HepG2 (cell line): ENCODE measurements around the gene DRAM1. TPM values are rescaled to one million over a fixed set of nuclear protein-coding genes. Genes with fewer than 3 reads are reported as not detected.

Experiments used
- TARDBP ChIP-seq: sonication (generic); formaldehyde crosslinking; IDR thresholded peaks from 2 replicates; pipeline ENCODE4 v1.8.0; 2022; ENCODE audit warnings: mild to moderate bottlenecking, missing genetic modification reagents
- ZNF296 ChIP-seq: sonication (generic); formaldehyde crosslinking; conservative IDR thresholded peaks from 2 replicates; pipeline ENCODE4 v1.5.0; 2020; ENCODE audit warnings: mild to moderate bottlenecking, missing genetic modification reagents
- ZNF460 ChIP-seq: sonication (generic); formaldehyde crosslinking; IDR thresholded peaks from 2 replicates; pipeline ENCODE4 v1.5.1; 2020; ENCODE audit warnings: missing genetic modification reagents, mild to moderate bottlenecking, borderline replicate concordance
- ZNF484 ChIP-seq: sonication (generic); formaldehyde crosslinking; IDR thresholded peaks from 2 replicates; pipeline ENCODE4 v1.5.1; 2020; ENCODE audit warnings: mild to moderate bottlenecking, low read depth, missing genetic modification reagents, borderline replicate concordance
- ZNF850 ChIP-seq: sonication (generic); formaldehyde crosslinking; conservative IDR thresholded peaks from 2 replicates; pipeline ENCODE4 v1.9.0; 2021; ENCODE audit warnings: mild to moderate bottlenecking, missing genetic modification reagents
- polyA plus RNA-seq, 8 experiments: library from polyadenylated mRNA; depleted of rRNA in 3 of 8; stranded (reverse) in 7 of 8; unstranded in 1 of 8; fragments of >200 nt; fragmentation: Illumina TruSeq in 4 of 8; extraction: Trizol in 4 of 8; gene quantifications; 2 replicates each; pipeline versions ENCODE4 v1.2.1 to v1.2.3, GENCODE V29; 2011 to 2016; ENCODE audit warnings: low read depth in 4 of 8, missing spikeins in 1 of 8, mixed read lengths in 1 of 8; ENCODE audit not compliant: insufficient read depth in 1 of 8
- total RNA-seq, 5 experiments: library from RNA; depleted of rRNA; stranded (reverse); fragments of >200 nt; fragmentation: Illumina TruSeq; extraction: Trizol; gene quantifications; 2 replicates each; pipeline ENCODE4 v1.2.3, GENCODE V29; 2016; ENCODE audit warnings: low read depth in 1 of 5
- TF ChIP-seq, protein P1 (sequence below): sonication (generic); formaldehyde crosslinking; IDR thresholded peaks from 2 replicates; pipeline ENCODE4 v1.4.0; 2020; ENCODE audit warnings: mild to moderate bottlenecking, missing genetic modification reagents
- TF ChIP-seq, protein P2 (sequence below): IDR thresholded peaks from 2 replicates; pipeline ENCODE4 v1.6.1; 2016
- TF ChIP-seq, protein P3 (sequence below): sonication (generic); formaldehyde crosslinking; IDR thresholded peaks from 2 replicates; pipeline ENCODE4 v1.4.0; 2020; ENCODE audit warnings: missing genetic modification reagents, low read depth, mild to moderate bottlenecking, borderline replicate concordance
- TF ChIP-seq, protein P4 (sequence below): sonication (generic); formaldehyde crosslinking; IDR thresholded peaks from 2 replicates; pipeline ENCODE4 v1.4.0; 2020; ENCODE audit warnings: missing genetic modification reagents
- TF ChIP-seq, protein P5 (sequence below): sonication (generic); formaldehyde crosslinking; conservative IDR thresholded peaks from 2 replicates; pipeline ENCODE4 v1.4.0; 2020; ENCODE audit warnings: missing genetic modification reagents

The DRAM1 gene
- total and polyA plus RNA-seq, 2 of the 13 experiments (the other 11 are each of a cell fraction or from before 2014, with no cell fraction given), result 20.9 to 32.6 TPM

DNA sequence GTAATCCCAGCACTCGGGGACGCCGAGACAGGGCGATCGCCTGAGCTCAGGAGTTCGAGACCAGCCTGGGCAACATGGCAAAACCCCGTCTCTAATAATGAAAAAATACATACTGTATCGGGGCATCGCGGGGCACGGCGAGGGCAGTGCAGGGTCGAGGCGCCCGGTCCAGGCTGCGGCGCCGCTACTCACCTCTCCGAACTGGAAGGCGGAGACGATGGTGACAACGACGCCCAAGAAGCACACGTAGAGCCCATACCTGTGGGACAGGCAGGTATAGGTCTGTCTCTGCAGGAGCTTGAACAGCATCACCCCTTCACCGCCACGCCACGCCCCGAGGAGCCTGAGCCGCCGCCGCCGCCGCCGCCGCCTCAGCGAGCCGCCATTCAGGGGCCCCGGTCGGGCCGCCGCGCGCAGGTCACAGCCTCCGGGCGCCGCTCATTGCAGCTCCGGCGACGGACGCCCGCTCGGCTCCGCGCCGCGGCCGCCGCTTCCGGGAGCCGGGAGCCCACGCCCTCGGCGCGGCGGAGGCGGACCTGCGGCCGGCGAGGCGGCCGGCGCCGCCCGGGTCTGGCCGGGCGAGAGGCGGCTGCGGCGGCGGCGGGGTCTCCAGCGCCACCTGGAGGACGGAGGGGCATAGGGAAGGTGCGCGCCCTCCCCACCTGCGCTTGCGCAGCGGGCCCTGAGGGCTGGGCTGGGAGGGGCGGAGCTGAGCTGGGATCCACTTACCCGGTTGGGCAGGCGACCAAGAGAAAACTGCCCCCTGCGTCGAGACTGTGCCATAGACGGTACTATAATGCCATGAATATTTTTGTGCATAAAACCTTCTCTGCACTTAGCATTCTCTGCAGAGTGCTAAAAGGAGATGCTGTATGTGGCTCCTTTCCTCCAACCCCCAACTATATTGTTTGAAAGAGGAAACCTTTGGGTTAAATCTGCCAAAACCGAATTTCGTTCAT is 46.7 kb upstream of the DRAM1 start, which contains the start of gene GNPTAB (continued):
- TF ChIP-seq, protein P1, sequence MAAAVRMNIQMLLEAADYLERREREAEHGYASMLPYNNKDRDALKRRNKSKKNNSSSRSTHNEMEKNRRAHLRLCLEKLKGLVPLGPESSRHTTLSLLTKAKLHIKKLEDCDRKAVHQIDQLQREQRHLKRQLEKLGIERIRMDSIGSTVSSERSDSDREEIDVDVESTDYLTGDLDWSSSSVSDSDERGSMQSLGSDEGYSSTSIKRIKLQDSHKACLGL (CRISPR knock-in tag), result no peak
- TF ChIP-seq ZNF484 (CRISPR knock-in tag) (no peak), TARDBP (CRISPR knock-in tag) (peak; percentile 57; the same call in 1 of the 2 replicates), ZNF296 (CRISPR knock-in tag) (no peak), ZNF460 (CRISPR knock-in tag) (no peak), ZNF850 (CRISPR knock-in tag) (no peak)
- TF ChIP-seq, protein P2, sequence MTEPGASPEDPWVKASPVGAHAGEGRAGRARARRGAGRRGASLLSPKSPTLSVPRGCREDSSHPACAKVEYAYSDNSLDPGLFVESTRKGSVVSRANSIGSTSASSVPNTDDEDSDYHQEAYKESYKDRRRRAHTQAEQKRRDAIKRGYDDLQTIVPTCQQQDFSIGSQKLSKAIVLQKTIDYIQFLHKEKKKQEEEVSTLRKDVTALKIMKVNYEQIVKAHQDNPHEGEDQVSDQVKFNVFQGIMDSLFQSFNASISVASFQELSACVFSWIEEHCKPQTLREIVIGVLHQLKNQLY (CRISPR knock-in tag), result no peak
- TF ChIP-seq, protein P3, sequence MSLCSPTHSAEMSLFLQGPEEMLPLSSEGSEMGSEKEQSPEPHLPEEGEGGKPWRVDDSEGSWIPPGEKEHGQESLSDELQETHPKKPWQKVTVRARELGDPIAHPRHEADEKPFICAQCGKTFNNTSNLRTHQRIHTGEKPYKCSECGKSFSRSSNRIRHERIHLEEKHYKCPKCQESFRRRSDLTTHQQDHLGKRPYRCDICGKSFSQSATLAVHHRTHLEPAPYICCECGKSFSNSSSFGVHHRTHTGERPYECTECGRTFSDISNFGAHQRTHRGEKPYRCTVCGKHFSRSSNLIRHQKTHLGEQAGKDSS, result no peak
- TF ChIP-seq, protein P4, sequence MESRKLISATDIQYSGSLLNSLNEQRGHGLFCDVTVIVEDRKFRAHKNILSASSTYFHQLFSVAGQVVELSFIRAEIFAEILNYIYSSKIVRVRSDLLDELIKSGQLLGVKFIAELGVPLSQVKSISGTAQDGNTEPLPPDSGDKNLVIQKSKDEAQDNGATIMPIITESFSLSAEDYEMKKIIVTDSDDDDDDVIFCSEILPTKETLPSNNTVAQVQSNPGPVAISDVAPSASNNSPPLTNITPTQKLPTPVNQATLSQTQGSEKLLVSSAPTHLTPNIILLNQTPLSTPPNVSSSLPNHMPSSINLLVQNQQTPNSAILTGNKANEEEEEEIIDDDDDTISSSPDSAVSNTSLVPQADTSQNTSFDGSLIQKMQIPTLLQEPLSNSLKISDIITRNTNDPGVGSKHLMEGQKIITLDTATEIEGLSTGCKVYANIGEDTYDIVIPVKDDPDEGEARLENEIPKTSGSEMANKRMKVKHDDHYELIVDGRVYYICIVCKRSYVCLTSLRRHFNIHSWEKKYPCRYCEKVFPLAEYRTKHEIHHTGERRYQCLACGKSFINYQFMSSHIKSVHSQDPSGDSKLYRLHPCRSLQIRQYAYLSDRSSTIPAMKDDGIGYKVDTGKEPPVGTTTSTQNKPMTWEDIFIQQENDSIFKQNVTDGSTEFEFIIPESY (CRISPR knock-in tag), result no peak
- TF ChIP-seq, protein P5, sequence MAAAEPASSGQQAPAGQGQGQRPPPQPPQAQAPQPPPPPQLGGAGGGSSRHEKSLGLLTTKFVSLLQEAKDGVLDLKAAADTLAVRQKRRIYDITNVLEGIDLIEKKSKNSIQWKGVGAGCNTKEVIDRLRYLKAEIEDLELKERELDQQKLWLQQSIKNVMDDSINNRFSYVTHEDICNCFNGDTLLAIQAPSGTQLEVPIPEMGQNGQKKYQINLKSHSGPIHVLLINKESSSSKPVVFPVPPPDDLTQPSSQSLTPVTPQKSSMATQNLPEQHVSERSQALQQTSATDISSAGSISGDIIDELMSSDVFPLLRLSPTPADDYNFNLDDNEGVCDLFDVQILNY, result 0 out of 2 replicates have a peak, but pooled peaks have one; percentile 31
- TF ChIP-seq, all 625 proteins: peak for 74
